GM12872 (cell line): ENCODE results near the gene DOCK2.

Experiments used
- TF ChIP-seq, protein P1 (sequence below): IDR thresholded peaks from 3 replicates; pipeline ENCODE4 v1.5.1; 2011; ENCODE audit warnings: low read depth, mild to moderate bottlenecking, low read length, moderate library complexity; ENCODE audit not compliant: insufficient read depth

DOCK2 gene

DNA sequence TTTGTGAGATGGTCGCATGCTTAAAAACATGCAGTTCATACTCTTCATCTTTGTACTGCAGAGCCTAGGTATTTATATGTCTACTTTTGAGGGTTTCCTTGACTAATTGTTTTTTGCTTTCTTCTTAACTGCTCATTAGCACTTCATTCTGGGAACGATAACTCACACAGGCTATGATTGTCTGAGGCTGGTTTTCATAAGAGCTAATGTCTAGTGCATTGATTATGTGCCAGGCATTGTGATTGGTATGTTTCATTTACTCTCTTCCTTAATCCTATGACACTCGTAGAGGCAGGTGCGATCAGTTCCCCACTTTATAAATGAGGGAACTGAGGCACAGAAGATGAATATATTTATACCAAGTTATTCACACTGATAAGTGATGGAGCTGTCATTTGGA lies 249.6 kb downstream of the DOCK2 start:
- TF ChIP-seq, protein P1, sequence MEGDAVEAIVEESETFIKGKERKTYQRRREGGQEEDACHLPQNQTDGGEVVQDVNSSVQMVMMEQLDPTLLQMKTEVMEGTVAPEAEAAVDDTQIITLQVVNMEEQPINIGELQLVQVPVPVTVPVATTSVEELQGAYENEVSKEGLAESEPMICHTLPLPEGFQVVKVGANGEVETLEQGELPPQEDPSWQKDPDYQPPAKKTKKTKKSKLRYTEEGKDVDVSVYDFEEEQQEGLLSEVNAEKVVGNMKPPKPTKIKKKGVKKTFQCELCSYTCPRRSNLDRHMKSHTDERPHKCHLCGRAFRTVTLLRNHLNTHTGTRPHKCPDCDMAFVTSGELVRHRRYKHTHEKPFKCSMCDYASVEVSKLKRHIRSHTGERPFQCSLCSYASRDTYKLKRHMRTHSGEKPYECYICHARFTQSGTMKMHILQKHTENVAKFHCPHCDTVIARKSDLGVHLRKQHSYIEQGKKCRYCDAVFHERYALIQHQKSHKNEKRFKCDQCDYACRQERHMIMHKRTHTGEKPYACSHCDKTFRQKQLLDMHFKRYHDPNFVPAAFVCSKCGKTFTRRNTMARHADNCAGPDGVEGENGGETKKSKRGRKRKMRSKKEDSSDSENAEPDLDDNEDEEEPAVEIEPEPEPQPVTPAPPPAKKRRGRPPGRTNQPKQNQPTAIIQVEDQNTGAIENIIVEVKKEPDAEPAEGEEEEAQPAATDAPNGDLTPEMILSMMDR, result no peak

DNA sequence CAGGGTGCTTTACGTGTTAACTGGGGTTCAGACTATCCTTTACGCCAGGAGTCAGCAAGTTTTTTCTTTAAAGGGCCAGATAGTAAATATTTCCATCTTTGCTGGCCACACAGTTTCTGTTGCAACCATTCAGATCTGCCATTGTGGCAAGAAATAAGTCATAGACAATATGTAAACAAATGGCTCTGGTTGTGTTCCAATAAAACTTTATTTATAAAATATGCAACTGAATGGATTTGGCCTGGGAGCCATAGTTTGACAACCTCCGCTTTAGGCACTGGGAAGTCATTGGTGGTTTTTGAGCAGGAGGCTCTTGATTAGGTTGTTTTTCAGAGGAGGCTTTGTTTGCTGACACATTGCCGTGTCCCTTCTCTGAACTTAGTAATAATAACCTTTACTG lies 252.5 kb downstream of the DOCK2 start:
- TF ChIP-seq, protein P1, result no peak

DNA sequence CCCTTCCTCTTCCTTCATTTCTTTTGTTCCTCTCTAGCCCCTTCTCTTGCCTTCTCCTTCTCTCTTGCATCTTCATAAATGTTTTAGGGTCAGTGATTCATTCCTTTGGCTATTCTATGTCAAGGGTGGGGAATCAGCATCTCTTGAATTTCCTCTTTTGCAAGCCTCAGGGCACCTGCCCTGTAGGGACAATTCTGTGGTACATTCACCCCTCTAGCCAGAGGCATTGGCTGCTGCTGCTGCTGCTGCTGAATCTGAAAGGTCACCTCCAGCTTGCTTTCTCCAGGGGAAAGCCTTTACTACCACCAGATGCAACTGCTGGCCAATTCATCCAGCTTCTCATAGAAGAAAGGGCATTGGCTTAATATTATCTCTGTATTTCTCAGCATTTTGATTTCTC lies 255.9 kb downstream of the DOCK2 start:
- TF ChIP-seq, protein P1, result no peak

DNA sequence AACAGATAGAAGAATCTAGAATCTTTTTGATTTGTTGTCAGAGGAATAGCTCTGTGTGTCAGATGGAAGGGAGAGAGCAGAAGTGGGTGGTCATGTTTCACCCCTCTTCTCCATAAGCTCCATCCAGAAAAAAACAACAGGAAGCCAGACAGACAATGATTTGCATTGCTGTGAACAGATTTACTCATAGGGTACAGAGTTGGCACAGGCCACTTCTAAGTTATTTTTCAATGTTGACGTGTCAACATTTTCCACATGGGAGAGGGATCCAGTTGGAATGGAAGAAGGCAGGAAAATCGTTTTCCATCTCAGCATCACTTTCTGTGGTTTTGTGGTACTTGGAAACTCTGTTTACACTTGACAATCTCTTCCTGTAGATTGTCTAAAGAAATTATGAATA lies 256.5 kb downstream of the DOCK2 start:
- TF ChIP-seq, protein P1, result no peak

DNA sequence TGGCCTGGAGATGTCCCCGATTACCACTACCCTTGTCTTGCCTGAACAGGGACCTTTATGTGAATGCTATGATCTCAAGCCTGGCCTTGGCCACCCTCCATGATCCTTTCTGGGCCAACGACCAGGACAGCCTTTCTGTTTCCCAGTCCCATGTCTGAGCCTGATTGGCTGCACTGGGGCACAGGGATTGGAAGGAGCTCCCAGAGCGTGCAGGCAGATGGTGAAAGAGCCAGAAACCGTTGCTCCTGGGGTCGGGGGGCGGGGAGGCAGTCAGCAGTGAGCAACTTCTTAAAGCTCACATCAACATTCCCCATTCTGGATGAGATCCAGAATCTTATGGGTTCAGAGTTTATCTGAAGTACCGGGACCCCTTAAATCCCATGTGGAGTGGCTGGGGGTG lies 258.9 kb downstream of the DOCK2 start:
- TF ChIP-seq, protein P1, result no peak

DNA sequence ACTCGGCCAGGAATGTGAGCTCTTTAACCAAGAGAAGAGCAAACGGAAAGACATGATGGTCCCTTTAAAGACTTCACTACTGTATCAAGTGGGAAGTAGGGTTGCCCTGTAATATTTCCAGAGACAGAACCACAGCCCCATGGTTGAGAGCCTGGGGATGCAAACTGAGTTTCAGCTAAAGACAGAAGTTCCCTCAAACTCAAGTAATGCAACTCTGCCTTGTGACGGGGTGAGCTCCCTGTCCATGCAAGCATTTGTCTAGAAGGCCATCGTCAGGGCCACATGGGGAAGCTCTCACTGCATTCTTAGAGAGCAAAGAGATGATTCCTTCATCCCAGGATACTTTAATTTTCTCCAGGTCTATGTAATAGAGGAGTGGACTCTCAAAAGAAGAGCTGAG lies 260.4 kb downstream of the DOCK2 start:
- TF ChIP-seq, protein P1, result no peak

DNA sequence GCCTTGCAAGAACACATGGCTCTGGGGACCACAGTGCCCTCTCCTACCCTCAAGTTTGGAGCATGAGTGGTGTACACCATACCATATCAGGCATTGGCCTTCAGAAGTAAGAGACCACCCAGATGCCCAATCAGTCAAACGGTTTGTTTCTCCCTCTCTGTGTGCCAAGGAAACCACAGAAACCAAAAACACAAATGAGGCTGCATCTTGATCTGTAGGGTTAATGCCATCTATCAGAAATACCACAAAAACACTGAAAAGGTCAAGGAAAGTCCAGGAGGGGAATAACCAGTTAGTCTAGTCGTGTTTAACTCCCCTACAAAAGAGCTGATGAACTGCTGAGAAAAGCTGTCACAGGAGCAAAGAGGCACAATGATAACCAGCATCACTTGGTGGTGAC lies 264.8 kb downstream of the DOCK2 start:
- TF ChIP-seq, protein P1, result no peak

DNA sequence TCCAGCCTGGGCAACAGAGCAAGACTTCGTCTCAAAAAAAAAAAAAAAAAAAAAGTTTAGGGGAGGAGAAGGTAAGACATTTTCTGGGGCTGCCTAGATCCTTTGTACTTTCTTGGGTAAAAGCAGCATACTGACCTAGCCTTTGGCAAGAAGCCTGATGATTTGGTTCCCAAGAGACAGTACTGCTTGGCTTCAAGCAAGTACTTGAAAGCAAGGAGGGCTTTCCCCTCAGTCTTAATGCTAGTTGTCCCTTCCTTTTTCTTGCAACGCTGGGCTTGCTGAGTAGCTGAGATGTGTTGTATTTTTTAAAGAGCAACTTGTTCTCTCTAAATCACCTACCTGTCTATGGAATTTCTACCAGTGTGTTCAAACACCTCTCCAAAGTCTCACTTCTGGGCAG lies 267.0 kb downstream of the DOCK2 start:
- TF ChIP-seq, protein P1, result no peak
